GM23338 (cell line): ENCODE results near the gene ARHGEF11. TPM values are rescaled to one million over a fixed set of nuclear protein-coding genes. Genes with fewer than 3 reads are reported as not detected.

Experiments
- ATAC-seq: fragments of 200-7000 bp; cut with Tn5 transposase; 3 replicates; pipeline ENCODE4 v1.9.1; 2020
- DNase-seq: peaks from one replicate; pipeline ENCODE4 v3.0.0-alpha.2; 2015; ENCODE audit warnings: low spot score
- H2AFZ ChIP-seq: fragments of 200-600 bp; sonication (generic); 2 replicates; pipeline ENCODE4 v1.8.0; 2016; ENCODE audit warnings: antibody characterized with exemption, mild to moderate bottlenecking, moderate library complexity
- H3F3A ChIP-seq: fragments of 200-600 bp; sonication (generic); replicated peaks from 2 replicates; pipeline ENCODE4 v1.8.0; 2017; ENCODE audit warnings: antibody characterized with exemption, mixed run types, low read depth
- H3K27ac ChIP-seq: fragments of 200-600 bp; sonication (generic); 2 replicates; pipeline ENCODE4 v1.6.1; 2016; ENCODE audit warnings: low read depth
- H3K27me3 ChIP-seq: fragments of 200-600 bp; sonication (generic); 2 replicates; pipeline ENCODE4 v1.8.0; 2016; ENCODE audit warnings: mild to moderate bottlenecking, mixed run types, moderate library complexity; ENCODE audit not compliant: insufficient read depth
- H3K36me3 ChIP-seq: fragments of 200-600 bp; sonication (generic); 2 replicates; pipeline ENCODE4 v1.8.0; 2016; ENCODE audit warnings: mild to moderate bottlenecking; ENCODE audit not compliant: insufficient read depth
- H3K4me1 ChIP-seq: fragments of 200-600 bp; sonication (generic); 2 replicates; pipeline ENCODE4 v1.8.0; 2016; ENCODE audit warnings: mild to moderate bottlenecking, moderate library complexity; ENCODE audit not compliant: insufficient read depth
- H3K4me2 ChIP-seq: fragments of 200-600 bp; sonication (generic); 2 replicates; pipeline ENCODE4 v1.7.1; 2017; ENCODE audit warnings: mixed run types
- H3K4me3 ChIP-seq: fragments of 200-600 bp; sonication (generic); 2 replicates; pipeline ENCODE4 v1.6.1; 2016; ENCODE audit warnings: mixed run types
- H3K79me2 ChIP-seq: fragments of 200-600 bp; sonication (generic); replicated peaks from 2 replicates; pipeline ENCODE4 v1.8.0; 2017; ENCODE audit warnings: mild to moderate bottlenecking; ENCODE audit not compliant: insufficient read depth
- H3K9me2 ChIP-seq: fragments of 200-600 bp; sonication (generic); 2 replicates; pipeline ENCODE4 v1.8.0; 2017; ENCODE audit not compliant: insufficient read depth
- H4K20me1 ChIP-seq: fragments of 200-600 bp; sonication (generic); replicated peaks from 2 replicates; pipeline ENCODE4 v1.8.0; 2017; ENCODE audit warnings: mild to moderate bottlenecking; ENCODE audit not compliant: insufficient read depth
- H3K27ac Mint-ChIP-seq: 2 replicates; pipeline ENCODE4 v1.8.0; 2020; ENCODE audit warnings: inconsistent platforms, mild to moderate bottlenecking, moderate library complexity, mixed read lengths
- H3K27me3 Mint-ChIP-seq: 3 replicates; pipeline ENCODE4 v1.8.0; 2022; ENCODE audit warnings: low read depth, mild to moderate bottlenecking, moderate library complexity, mixed read lengths, inconsistent platforms; ENCODE audit not compliant: insufficient read depth, poor library complexity
- H3K36me3 Mint-ChIP-seq: 3 replicates; pipeline ENCODE4 v1.8.0; 2021; ENCODE audit warnings: low read depth, mild to moderate bottlenecking, inconsistent platforms, moderate library complexity, mixed read lengths
- H3K4me1 Mint-ChIP-seq: 3 replicates; pipeline ENCODE4 v1.8.0; 2020; ENCODE audit warnings: mild to moderate bottlenecking, inconsistent platforms, mixed read lengths
- H3K4me3 Mint-ChIP-seq: 3 replicates; pipeline ENCODE4 v1.8.0; 2021; ENCODE audit warnings: moderate library complexity, mild to moderate bottlenecking, inconsistent platforms, mixed read lengths
- H3K9me3 Mint-ChIP-seq: 3 replicates; pipeline ENCODE4 v1.8.0; 2020; ENCODE audit warnings: moderate library complexity, mild to moderate bottlenecking, inconsistent platforms, mixed read lengths
- CREB1 ChIP-seq: fragments of 250-450 bp; sonication (Bioruptor Pico); IDR thresholded peaks from 2 replicates; pipeline ENCODE4 v1.5.0; 2020; ENCODE audit warnings: low read depth, mild to moderate bottlenecking, moderate library complexity
- EZH2phosphoT487 ChIP-seq: fragments of 200-600 bp; sonication (generic); IDR thresholded peaks from one replicate; pipeline ENCODE4 v1.8.1; 2018; ENCODE audit warnings: antibody characterized with exemption; ENCODE audit not compliant: unreplicated experiment
- JUNB ChIP-seq: IDR thresholded peaks from one replicate; pipeline ENCODE4 v1.6.1; 2016; ENCODE audit warnings: antibody characterized with exemption; ENCODE audit not compliant: unreplicated experiment
- NANOG ChIP-seq: IDR thresholded peaks from 2 replicates; pipeline ENCODE4 v1.6.1; 2016; ENCODE audit warnings: antibody characterized with exemption, borderline replicate concordance
- POLR2AphosphoS5 ChIP-seq: IDR thresholded peaks from 2 replicates; pipeline ENCODE4 v1.6.1; 2016; ENCODE audit warnings: antibody characterized with exemption, low read depth
- STAT1 ChIP-seq: IDR thresholded peaks from one replicate; pipeline ENCODE4 v1.6.1; 2016; ENCODE audit warnings: antibody characterized with exemption; ENCODE audit not compliant: unreplicated experiment
- polyA plus RNA-seq: library from polyadenylated mRNA; unstranded; fragments of >200 nt; fragmentation: Nextera tagmentation; extraction: Ambion mirVana; gene quantifications from 2 replicates; pipeline ENCODE4 v1.2.1, GENCODE V29; 2016
- total RNA-seq: library from RNA; depleted of rRNA; stranded (reverse); fragments of >200 nt; shearing (Covaris generic); gene quantifications from 2 replicates; pipeline ENCODE4 v1.2.3, GENCODE V29; 2014
- TF ChIP-seq, protein P1 (sequence below): fragments of 250-450 bp; sonication (Bioruptor Pico); IDR thresholded peaks from 2 replicates; pipeline ENCODE4 v1.5.0; 2020; ENCODE audit warnings: mild to moderate bottlenecking, moderate library complexity
- TF ChIP-seq, protein P2 (sequence below), 2 experiments: fragments of 200-600 bp in 1 of 2; sonication (generic) in 1 of 2; conservative IDR thresholded peaks; 2 replicates each; pipeline versions ENCODE4 v1.5.1 to v1.6.1; 2016 to 2017; ENCODE audit warnings: antibody characterized with exemption in 2 of 2, low read depth in 2 of 2, mild to moderate bottlenecking in 2 of 2, moderate library complexity in 1 of 2
- TF ChIP-seq, protein P3 (sequence below): IDR thresholded peaks from one replicate; pipeline ENCODE4 v1.6.1; 2018; ENCODE audit warnings: antibody characterized with exemption; ENCODE audit not compliant: unreplicated experiment

The ARHGEF11 gene
- total and polyA plus RNA-seq, 2 experiments from 2014 or later: 12.3 to 33.7 TPM

DNA sequence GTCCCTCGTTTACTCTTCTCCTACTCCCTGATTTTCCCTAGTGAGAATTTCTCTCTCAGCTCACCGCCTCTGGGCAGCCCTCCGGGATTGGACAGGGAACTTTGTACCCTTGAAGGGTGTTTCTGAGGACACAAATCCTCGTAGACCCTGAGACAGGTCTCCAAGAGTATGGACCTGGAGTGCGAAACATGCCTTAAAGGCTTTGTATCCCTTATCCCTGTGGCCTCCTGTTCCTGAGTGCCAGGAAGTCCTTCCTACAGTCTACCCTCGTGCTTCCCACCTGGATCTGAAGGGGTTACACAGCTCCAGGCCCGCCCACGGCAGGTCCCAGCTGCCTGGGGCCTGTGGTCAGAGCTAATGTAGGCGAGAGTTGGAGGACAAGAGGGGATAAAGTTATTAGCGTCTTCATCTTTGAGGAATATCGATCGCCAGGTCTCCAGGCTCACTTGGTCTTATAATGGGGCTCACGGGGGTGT is 159.6 kb downstream of the ARHGEF11 start (continued):
- TF ChIP-seq, protein P1, sequence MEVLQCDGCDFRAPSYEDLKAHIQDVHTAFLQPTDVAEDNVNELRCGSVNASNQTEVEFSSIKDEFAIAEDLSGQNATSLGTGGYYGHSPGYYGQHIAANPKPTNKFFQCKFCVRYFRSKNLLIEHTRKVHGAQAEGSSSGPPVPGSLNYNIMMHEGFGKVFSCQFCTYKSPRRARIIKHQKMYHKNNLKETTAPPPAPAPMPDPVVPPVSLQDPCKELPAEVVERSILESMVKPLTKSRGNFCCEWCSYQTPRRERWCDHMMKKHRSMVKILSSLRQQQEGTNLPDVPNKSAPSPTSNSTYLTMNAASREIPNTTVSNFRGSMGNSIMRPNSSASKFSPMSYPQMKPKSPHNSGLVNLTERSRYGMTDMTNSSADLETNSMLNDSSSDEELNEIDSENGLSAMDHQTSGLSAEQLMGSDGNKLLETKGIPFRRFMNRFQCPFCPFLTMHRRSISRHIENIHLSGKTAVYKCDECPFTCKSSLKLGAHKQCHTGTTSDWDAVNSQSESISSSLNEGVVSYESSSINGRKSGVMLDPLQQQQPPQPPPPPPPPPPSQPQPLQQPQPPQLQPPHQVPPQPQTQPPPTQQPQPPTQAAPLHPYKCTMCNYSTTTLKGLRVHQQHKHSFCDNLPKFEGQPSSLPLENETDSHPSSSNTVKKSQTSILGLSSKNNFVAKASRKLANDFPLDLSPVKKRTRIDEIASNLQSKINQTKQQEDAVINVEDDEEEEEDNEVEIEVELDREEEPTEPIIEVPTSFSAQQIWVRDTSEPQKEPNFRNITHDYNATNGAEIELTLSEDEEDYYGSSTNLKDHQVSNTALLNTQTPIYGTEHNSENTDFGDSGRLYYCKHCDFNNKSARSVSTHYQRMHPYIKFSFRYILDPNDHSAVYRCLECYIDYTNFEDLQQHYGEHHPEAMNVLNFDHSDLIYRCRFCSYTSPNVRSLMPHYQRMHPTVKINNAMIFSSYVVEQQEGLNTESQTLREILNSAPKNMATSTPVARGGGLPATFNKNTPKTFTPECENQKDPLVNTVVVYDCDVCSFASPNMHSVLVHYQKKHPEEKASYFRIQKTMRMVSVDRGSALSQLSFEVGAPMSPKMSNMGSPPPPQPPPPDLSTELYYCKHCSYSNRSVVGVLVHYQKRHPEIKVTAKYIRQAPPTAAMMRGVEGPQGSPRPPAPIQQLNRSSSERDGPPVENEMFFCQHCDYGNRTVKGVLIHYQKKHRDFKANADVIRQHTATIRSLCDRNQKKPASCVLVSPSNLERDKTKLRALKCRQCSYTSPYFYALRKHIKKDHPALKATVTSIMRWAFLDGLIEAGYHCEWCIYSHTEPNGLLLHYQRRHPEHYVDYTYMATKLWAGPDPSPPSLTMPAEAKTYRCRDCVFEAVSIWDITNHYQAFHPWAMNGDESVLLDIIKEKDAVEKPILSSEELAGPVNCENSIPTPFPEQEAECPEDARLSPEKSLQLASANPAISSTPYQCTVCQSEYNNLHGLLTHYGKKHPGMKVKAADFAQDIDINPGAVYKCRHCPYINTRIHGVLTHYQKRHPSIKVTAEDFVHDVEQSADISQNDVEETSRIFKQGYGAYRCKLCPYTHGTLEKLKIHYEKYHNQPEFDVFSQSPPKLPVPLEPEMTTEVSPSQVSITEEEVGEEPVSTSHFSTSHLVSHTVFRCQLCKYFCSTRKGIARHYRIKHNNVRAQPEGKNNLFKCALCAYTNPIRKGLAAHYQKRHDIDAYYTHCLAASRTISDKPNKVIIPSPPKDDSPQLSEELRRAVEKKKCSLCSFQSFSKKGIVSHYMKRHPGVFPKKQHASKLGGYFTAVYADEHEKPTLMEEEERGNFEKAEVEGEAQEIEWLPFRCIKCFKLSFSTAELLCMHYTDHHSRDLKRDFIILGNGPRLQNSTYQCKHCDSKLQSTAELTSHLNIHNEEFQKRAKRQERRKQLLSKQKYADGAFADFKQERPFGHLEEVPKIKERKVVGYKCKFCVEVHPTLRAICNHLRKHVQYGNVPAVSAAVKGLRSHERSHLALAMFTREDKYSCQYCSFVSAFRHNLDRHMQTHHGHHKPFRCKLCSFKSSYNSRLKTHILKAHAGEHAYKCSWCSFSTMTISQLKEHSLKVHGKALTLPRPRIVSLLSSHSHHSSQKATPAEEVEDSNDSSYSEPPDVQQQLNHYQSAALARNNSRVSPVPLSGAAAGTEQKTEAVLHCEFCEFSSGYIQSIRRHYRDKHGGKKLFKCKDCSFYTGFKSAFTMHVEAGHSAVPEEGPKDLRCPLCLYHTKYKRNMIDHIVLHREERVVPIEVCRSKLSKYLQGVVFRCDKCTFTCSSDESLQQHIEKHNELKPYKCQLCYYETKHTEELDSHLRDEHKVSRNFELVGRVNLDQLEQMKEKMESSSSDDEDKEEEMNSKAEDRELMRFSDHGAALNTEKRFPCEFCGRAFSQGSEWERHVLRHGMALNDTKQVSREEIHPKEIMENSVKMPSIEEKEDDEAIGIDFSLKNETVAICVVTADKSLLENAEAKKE (CRISPR knock-in tag): no peak
- TF ChIP-seq, protein P2, sequence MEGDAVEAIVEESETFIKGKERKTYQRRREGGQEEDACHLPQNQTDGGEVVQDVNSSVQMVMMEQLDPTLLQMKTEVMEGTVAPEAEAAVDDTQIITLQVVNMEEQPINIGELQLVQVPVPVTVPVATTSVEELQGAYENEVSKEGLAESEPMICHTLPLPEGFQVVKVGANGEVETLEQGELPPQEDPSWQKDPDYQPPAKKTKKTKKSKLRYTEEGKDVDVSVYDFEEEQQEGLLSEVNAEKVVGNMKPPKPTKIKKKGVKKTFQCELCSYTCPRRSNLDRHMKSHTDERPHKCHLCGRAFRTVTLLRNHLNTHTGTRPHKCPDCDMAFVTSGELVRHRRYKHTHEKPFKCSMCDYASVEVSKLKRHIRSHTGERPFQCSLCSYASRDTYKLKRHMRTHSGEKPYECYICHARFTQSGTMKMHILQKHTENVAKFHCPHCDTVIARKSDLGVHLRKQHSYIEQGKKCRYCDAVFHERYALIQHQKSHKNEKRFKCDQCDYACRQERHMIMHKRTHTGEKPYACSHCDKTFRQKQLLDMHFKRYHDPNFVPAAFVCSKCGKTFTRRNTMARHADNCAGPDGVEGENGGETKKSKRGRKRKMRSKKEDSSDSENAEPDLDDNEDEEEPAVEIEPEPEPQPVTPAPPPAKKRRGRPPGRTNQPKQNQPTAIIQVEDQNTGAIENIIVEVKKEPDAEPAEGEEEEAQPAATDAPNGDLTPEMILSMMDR (conservative IDR thresholded peaks at IDR 0.05; ENCODE audit: low read depth in 2 of 2): no peak
- TF ChIP-seq EZH2phosphoT487 (no peak), STAT1 (no peak)

DNA sequence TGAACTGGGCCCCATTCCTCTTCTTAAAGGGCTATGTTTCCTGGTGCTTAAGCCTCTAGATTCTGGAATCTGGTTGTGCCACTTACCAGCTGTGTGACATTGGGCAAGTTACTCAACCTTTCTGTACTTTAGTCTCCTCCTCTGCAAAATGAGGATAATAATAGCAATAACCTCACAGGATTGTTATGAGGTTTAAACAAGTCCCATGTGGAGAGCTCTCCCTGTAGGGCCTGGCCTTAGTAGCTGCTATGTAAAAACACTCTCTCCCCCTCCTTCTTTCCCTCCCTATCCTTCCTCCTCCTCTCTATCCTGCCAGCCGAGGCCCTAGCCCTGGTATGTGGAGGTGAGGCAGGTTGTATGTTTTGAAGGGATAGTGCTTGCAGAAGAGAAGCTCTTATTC is 160.2 kb downstream of the ARHGEF11 start:
- Histone ChIP-seq H4K20me1 (no peaks in the 10 kb centered on the region), H3K9me2 (no peaks in the 10 kb centered on the region), H2AFZ (no peak overlapping the region), H3K36me3 (no peaks in the 10 kb centered on the region), H3K27me3 (peaks cover 42% of the 10 kb centered on the region), H3K4me2 (no peak overlapping the region), H3K27ac (no peak overlapping the region), H3F3A (no peaks in the 10 kb centered on the region), H3K4me3 (no peak overlapping the region), H3K79me2 (no peaks in the 10 kb centered on the region), H3K4me1 (peaks cover 20% of the 10 kb centered on the region; the same call in 1 of the 2 replicates)
- H3K27ac Mint-ChIP-seq: no peak overlapping the region
- no peak overlapping the region for H3K4me3 Mint-ChIP-seq
- ATAC-seq (no peak), DNase-seq (no peak)
- H3K27me3 Mint-ChIP-seq: peaks cover 30% of the 10 kb centered on the region
- H3K4me1 Mint-ChIP-seq: peaks cover 56% of the 10 kb centered on the region
- no peaks in the 10 kb centered on the region; the same call in 2 of the 3 replicates for H3K36me3 Mint-ChIP-seq
- no peaks in the 10 kb centered on the region for H3K9me3 Mint-ChIP-seq
- TF ChIP-seq, protein P2 (conservative IDR thresholded peaks at IDR 0.05; ENCODE audit: low read depth in 2 of 2): no peak
- no peak for TF ChIP-seq CREB1 (CRISPR knock-in tag)
- TF ChIP-seq, protein P3, sequence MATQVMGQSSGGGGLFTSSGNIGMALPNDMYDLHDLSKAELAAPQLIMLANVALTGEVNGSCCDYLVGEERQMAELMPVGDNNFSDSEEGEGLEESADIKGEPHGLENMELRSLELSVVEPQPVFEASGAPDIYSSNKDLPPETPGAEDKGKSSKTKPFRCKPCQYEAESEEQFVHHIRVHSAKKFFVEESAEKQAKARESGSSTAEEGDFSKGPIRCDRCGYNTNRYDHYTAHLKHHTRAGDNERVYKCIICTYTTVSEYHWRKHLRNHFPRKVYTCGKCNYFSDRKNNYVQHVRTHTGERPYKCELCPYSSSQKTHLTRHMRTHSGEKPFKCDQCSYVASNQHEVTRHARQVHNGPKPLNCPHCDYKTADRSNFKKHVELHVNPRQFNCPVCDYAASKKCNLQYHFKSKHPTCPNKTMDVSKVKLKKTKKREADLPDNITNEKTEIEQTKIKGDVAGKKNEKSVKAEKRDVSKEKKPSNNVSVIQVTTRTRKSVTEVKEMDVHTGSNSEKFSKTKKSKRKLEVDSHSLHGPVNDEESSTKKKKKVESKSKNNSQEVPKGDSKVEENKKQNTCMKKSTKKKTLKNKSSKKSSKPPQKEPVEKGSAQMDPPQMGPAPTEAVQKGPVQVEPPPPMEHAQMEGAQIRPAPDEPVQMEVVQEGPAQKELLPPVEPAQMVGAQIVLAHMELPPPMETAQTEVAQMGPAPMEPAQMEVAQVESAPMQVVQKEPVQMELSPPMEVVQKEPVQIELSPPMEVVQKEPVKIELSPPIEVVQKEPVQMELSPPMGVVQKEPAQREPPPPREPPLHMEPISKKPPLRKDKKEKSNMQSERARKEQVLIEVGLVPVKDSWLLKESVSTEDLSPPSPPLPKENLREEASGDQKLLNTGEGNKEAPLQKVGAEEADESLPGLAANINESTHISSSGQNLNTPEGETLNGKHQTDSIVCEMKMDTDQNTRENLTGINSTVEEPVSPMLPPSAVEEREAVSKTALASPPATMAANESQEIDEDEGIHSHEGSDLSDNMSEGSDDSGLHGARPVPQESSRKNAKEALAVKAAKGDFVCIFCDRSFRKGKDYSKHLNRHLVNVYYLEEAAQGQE: no peak
- TF ChIP-seq NANOG: no peak
- no peak for TF ChIP-seq JUNB
- no peak for TF ChIP-seq POLR2AphosphoS5
